GM12878 (cell line): ENCODE measurements around the gene KAZN. TPM values are rescaled to one million over a fixed set of nuclear protein-coding genes. Genes with fewer than 3 reads are reported as not detected.

ENCODE experiments used
- ATAC-seq: fragments of 200-7000 bp; cut with Tn5 transposase; 3 replicates; pipeline ENCODE4 v1.9.1; 2020; ENCODE audit warnings: mild to moderate bottlenecking, moderate library complexity
- BruUV-seq: library from RNA; stranded (reverse); fragments of 400-500 nt; replicated peaks from 2 replicates; lab custom pipeline; 2021; lab: Mats Ljungman, UMichigan
- CTCF ChIA-PET: fragments of 300-600 bp; sonication (Branson Sonifier 250); formaldehyde crosslinking; extraction: SDS; loops from one replicate; lab custom pipeline; 2021; ENCODE audit warnings: inconsistent platforms; lab: Yijun Ruan, JAX
- POLR2A ChIA-PET: fragments of 350-600 bp; formaldehyde crosslinking; extraction: SDS; loops from one replicate; lab custom pipeline; 2021; ENCODE audit warnings: inconsistent platforms; lab: Charles Lee
- RAD21 ChIA-PET: fragments of 300-600 bp; sonication (Branson Sonifier 250); formaldehyde crosslinking; loops from one replicate; lab custom pipeline; 2023; ENCODE audit warnings: antibody characterized with exemption; ENCODE audit not compliant: unreplicated experiment; lab: Charles Lee
- SMC1A ChIA-PET: fragments of 300-600 bp; sonication (Branson Sonifier 250); formaldehyde crosslinking; loops from one replicate; lab custom pipeline; 2023; ENCODE audit not compliant: unreplicated experiment, uncharacterized antibody; lab: Charles Lee
- DNase-seq: peaks from one replicate; pipeline ENCODE4 v3.0.0-alpha.2; 2011; ENCODE audit warnings: low read depth, low spot score
- FAIRE-seq: peaks from 3 replicates; lab custom pipeline; 2011; peaks lifted over from hg19 to GRCh38; lab: Jason Lieb, UNC
- H2AFZ ChIP-seq: 2 replicates; pipeline ENCODE4 v1.6.0; 2011; ENCODE audit warnings: low read depth, low read length, control low read depth; ENCODE audit not compliant: control insufficient read depth
- H3K27ac ChIP-seq: 2 replicates; pipeline ENCODE4 v1.5.1; 2011; ENCODE audit warnings: control low read depth; ENCODE audit not compliant: control insufficient read depth, insufficient read depth
- H3K27me3 ChIP-seq, 2 experiments: replicated peaks in 1 of 2; 2 replicates each; pipeline versions ENCODE4 v1.6.0 to v1.6.1; 2011; ENCODE audit warnings: low read length in 1 of 2; ENCODE audit not compliant: control insufficient read depth in 2 of 2, insufficient read depth in 2 of 2
- H3K36me3 ChIP-seq, 2 experiments: 2 replicates each; pipeline ENCODE4 v1.5.1; 2011; ENCODE audit warnings: low read length in 1 of 2; ENCODE audit not compliant: control insufficient read depth in 2 of 2, insufficient read depth in 2 of 2
- H3K4me1 ChIP-seq: 2 replicates; pipeline ENCODE4 v1.6.1; 2011; ENCODE audit warnings: mild to moderate bottlenecking, low read length, moderate library complexity, mixed read lengths; ENCODE audit not compliant: control insufficient read depth, insufficient read depth
- H3K4me2 ChIP-seq: 2 replicates; pipeline ENCODE4 v1.6.0; 2011; ENCODE audit warnings: control low read depth; ENCODE audit not compliant: control insufficient read depth, insufficient read depth
- H3K4me3 ChIP-seq: fragments of 200-600 bp; sonication (generic); 2 replicates; pipeline ENCODE4 v1.5.1; 2016
- H3K79me2 ChIP-seq: 2 replicates; pipeline ENCODE4 v1.6.0; 2011; ENCODE audit warnings: low read length; ENCODE audit not compliant: control insufficient read depth, insufficient read depth
- H3K9ac ChIP-seq: 2 replicates; pipeline ENCODE4 v1.8.0; 2011; ENCODE audit warnings: low read length, control low read depth, mixed read lengths; ENCODE audit not compliant: control insufficient read depth, insufficient read depth
- H3K9me3 ChIP-seq: replicated peaks from 3 replicates; pipeline ENCODE4 v1.5.1; 2011; ENCODE audit warnings: mild to moderate bottlenecking, low read length; ENCODE audit not compliant: control insufficient read depth, insufficient read depth
- H4K20me1 ChIP-seq: 2 replicates; pipeline ENCODE4 v1.6.0; 2011; ENCODE audit not compliant: control insufficient read depth, insufficient read depth
- BHLHE40 ChIP-seq, 2 experiments: fragments of 450-650 bp in 1 of 2; IDR thresholded peaks; 2 replicates each; pipeline ENCODE4 v1.6.1; 2011 to 2017; ENCODE audit warnings: low read depth in 2 of 2, borderline replicate concordance in 1 of 2, improper control_type of control experiment in 1 of 2, low read length in 1 of 2, mild to moderate bottlenecking in 1 of 2
- BMI1 ChIP-seq: fragments of 450-650 bp; IDR thresholded peaks from 2 replicates; pipeline ENCODE4 v1.6.1; 2016; ENCODE audit warnings: mild to moderate bottlenecking, moderate library complexity, borderline replicate concordance
- CREB1 ChIP-seq: IDR thresholded peaks from 2 replicates; pipeline ENCODE4 v1.6.1; 2012; ENCODE audit warnings: low read depth, mild to moderate bottlenecking, inconsistent platforms
- EGR1 ChIP-seq, 2 experiments: IDR thresholded peaks; 1 replicate in 1 of 2; 2 replicates in 1 of 2; pipeline ENCODE4 v1.6.1; 2011 to 2012; ENCODE audit warnings: low read depth in 2 of 2, low read length in 2 of 2, borderline replicate concordance in 1 of 2, mild to moderate bottlenecking in 1 of 2, moderate library complexity in 1 of 2
- FOS ChIP-seq: IDR thresholded peaks from 3 replicates; pipeline ENCODE4 v1.6.1; 2011; ENCODE audit warnings: borderline replicate concordance; ENCODE audit not compliant: insufficient read length; ENCODE audit errors: extremely low read depth
- KAT2A ChIP-seq: conservative IDR thresholded peaks from 2 replicates; pipeline ENCODE4 v1.6.1; 2011; ENCODE audit warnings: low read depth, low read length; ENCODE audit not compliant: control insufficient read depth
- RB1 ChIP-seq: fragments of 450-650 bp; formaldehyde crosslinking; IDR thresholded peaks from 2 replicates; pipeline ENCODE4 v1.6.1; 2017; ENCODE audit warnings: mild to moderate bottlenecking, borderline replicate concordance
- SIN3A ChIP-seq: IDR thresholded peaks from 2 replicates; pipeline ENCODE4 v1.6.1; 2012; ENCODE audit warnings: low read depth, low read length, improper control_type of control experiment
- SIX5 ChIP-seq: IDR thresholded peaks from 2 replicates; pipeline ENCODE4 v1.6.1; 2011; ENCODE audit warnings: mild to moderate bottlenecking, low read depth, low read length, moderate library complexity; ENCODE audit not compliant: severe bottlenecking
- SMARCA5 ChIP-seq: fragments of 450-650 bp; IDR thresholded peaks from 2 replicates; pipeline ENCODE4 v1.6.1; 2017; ENCODE audit warnings: mild to moderate bottlenecking
- SREBF2 ChIP-seq: IDR thresholded peaks from 2 replicates; pipeline ENCODE4 v1.6.1; 2012; ENCODE audit warnings: mild to moderate bottlenecking, low read length
- SRF ChIP-seq, 2 experiments: IDR thresholded peaks; 2 replicates each; pipeline ENCODE4 v1.6.1; 2011; ENCODE audit warnings: low read depth in 2 of 2, low read length in 2 of 2, mild to moderate bottlenecking in 1 of 2, moderate library complexity in 1 of 2
- WGBS: methylation state at CpG from one replicate; pipeline ENCODE4 v1.1.6; 2016; ENCODE audit warnings: low lambda C conversion rate; ENCODE audit not compliant: insufficient replicate concordance, insufficient coverage; ENCODE audit errors: missing lambda C conversion rate; 5-methylcytosine and 5-hydroxymethylcytosine counted together
- in situ Hi-C: fragments of 300-500 bp; cut with MboI; formaldehyde crosslinking; loops from 9 replicates; pipeline ENCODE4 v1.14.3; 2018; ENCODE audit warnings: mixed read lengths
- intact Hi-C: fragments of 100-400 bp; cut with micrococcal nuclease; formaldehyde crosslinking; loops from one replicate; pipeline ENCODE4 v1.14.2; 2022; ENCODE audit not compliant: unreplicated experiment
- polyA plus RNA-seq, 11 experiments: library from polyadenylated mRNA; depleted of rRNA in 4 of 11; unstranded in 6 of 11; stranded (reverse) in 5 of 11; fragments of >200 nt; fragmentation: Nextera tagmentation in 4 of 11; fragmentation: Illumina TruSeq in 1 of 11; extraction: Ambion mirVana in 4 of 11; extraction: Trizol in 1 of 11; gene quantifications; 1 replicate in 1 of 11; 2 replicates in 10 of 11; pipeline versions ENCODE4 v1.2.1 to v1.2.3, GENCODE V29; 2011 to 2016; ENCODE audit warnings: inconsistent platforms in 2 of 11, missing spikeins in 2 of 11, low read depth in 1 of 11
- total RNA-seq, 4 experiments: library from RNA; depleted of rRNA in 3 of 4; stranded (reverse); fragments of >200 nt in 3 of 4; fragmentation: Illumina TruSeq in 1 of 4; extraction: Trizol in 1 of 4; gene quantifications; 2 replicates each; pipeline versions ENCODE4 v1.2.1 to v1.2.3, GENCODE V29; 2013 to 2021
- TF ChIP-seq, protein P1 (sequence below): IDR thresholded peaks from 2 replicates; pipeline ENCODE4 v1.6.1; 2012; ENCODE audit warnings: low read depth, low read length, improper control_type of control experiment
- TF ChIP-seq, protein P2 (sequence below): IDR thresholded peaks from 2 replicates; pipeline ENCODE4 v1.6.1; 2012; ENCODE audit warnings: low read depth, low read length, improper control_type of control experiment
- TF ChIP-seq, protein P3 (sequence below): fragments of 450-650 bp; conservative IDR thresholded peaks from 2 replicates; pipeline ENCODE4 v1.6.1; 2017; ENCODE audit warnings: mild to moderate bottlenecking, moderate library complexity

The KAZN gene
- total and polyA plus RNA-seq, 10 of the 15 experiments (the other 5 are each of a cell fraction or from before 2014, with no cell fraction given) = 0.72 to 4.0 (median 1.2) TPM

DNA sequence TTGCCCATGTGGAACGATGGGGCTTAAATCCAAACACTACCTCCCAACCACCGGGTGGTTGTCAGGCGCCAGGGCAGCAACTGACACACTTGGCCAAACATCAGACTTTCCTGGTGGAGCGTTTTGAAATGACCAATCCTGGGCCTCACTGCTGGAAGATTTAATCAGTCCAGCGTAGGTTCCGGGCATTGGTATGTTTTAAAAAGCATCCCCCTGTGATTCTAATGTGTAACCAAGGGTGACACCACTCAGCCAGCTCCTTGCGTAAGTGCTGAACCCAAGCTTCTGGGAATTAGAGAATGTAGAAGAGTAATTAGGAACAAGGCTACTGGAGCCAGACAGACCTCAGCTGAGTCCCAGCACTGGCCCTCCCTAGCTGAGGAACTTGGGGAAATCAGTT lies 44.8 kb upstream of the KAZN start (continued):
- TF ChIP-seq, protein P1, sequence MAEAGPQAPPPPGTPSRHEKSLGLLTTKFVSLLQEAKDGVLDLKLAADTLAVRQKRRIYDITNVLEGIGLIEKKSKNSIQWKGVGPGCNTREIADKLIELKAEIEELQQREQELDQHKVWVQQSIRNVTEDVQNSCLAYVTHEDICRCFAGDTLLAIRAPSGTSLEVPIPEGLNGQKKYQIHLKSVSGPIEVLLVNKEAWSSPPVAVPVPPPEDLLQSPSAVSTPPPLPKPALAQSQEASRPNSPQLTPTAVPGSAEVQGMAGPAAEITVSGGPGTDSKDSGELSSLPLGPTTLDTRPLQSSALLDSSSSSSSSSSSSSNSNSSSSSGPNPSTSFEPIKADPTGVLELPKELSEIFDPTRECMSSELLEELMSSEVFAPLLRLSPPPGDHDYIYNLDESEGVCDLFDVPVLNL = no peak
- TF ChIP-seq BHLHE40 (IDR thresholded peaks at IDR 0.05; ENCODE audit: borderline replicate concordance in 1 of 2, low read depth in 2 of 2, low read length in 1 of 2) (no peak), SIN3A (no peak), EGR1 (IDR thresholded peaks at IDR 0.05; ENCODE audit: borderline replicate concordance in 1 of 2, low read depth in 2 of 2, low read length in 2 of 2) (no peak)
- TF ChIP-seq, protein P2, sequence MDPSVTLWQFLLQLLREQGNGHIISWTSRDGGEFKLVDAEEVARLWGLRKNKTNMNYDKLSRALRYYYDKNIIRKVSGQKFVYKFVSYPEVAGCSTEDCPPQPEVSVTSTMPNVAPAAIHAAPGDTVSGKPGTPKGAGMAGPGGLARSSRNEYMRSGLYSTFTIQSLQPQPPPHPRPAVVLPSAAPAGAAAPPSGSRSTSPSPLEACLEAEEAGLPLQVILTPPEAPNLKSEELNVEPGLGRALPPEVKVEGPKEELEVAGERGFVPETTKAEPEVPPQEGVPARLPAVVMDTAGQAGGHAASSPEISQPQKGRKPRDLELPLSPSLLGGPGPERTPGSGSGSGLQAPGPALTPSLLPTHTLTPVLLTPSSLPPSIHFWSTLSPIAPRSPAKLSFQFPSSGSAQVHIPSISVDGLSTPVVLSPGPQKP = no peak

DNA sequence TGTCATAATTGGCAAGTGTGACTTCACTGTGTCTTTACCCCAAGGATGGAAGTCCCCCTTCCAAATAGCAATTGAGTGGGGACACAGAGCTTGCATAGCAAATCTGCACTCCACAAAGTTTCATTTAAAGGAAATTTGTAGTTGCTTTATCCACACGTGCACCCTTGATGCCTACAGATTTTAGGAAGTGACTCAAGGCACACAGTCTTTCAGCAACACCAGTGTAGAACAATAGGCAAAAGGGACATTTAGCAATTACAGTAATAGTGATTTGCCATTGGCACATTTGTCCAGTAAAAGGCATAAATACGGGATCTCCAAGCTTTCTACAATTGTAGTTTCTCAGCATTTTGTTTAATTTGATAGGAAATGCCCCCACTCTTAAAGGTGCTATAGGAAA lies 43.4 kb upstream of the KAZN start:
- TF ChIP-seq SMARCA5 (no peak), FOS (no peak), SRF (IDR thresholded peaks at IDR 0.05; ENCODE audit: low read depth in 2 of 2, low read length in 2 of 2) (no peak), SIX5 (no peak), KAT2A (no peak), BMI1 (no peak), CREB1 (no peak), SREBF2 (no peak), RB1 (no peak)
- TF ChIP-seq, protein P3, sequence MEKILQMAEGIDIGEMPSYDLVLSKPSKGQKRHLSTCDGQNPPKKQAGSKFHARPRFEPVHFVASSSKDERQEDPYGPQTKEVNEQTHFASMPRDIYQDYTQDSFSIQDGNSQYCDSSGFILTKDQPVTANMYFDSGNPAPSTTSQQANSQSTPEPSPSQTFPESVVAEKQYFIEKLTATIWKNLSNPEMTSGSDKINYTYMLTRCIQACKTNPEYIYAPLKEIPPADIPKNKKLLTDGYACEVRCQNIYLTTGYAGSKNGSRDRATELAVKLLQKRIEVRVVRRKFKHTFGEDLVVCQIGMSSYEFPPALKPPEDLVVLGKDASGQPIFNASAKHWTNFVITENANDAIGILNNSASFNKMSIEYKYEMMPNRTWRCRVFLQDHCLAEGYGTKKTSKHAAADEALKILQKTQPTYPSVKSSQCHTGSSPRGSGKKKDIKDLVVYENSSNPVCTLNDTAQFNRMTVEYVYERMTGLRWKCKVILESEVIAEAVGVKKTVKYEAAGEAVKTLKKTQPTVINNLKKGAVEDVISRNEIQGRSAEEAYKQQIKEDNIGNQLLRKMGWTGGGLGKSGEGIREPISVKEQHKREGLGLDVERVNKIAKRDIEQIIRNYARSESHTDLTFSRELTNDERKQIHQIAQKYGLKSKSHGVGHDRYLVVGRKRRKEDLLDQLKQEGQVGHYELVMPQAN = no peak
- TF ChIP-seq, all 136 proteins: peak for 0
- ChIA-PET RAD21 (no interaction called here), SMC1A (interaction anchor here (0.9 to 1.0 kb wide), 3 partner anchors 15 to 35 kb away, joined by 3 to 4 read pairs (median 4); no protein-coding TSS in a partner anchor), CTCF (no interaction called here), POLR2A (no interaction called here)
- intact Hi-C loops (no loop called here), in situ Hi-C loops (no loop called here)
- WGBS = 40% methylated on average over 2 of the region's 2 CpGs
- Histone ChIP-seq H3K79me2 (no peaks in the 10 kb centered on the region), H4K20me1 (no peaks in the 10 kb centered on the region), H3K9ac (no peak overlapping the region), H3K4me3 (no peak overlapping the region), H3K9me3 (no peaks in the 10 kb centered on the region), H3K4me2 (no peak overlapping the region), H3K4me1 (no peaks in the 10 kb centered on the region), H2AFZ (no peak overlapping the region), H3K27ac (no peak overlapping the region), H3K36me3 (no peaks in the 10 kb centered on the region), H3K27me3 (no peaks in the 10 kb centered on the region)
- DNase-seq (no peak), ATAC-seq (no peak), FAIRE-seq (no peak)
- BruUV-seq = no TSS peak
